ENCODE measurements around the gene ATP6V0A1. TPM values are rescaled to one million over a fixed set of nuclear protein-coding genes. Genes with fewer than 3 reads are reported as not detected.
"Not testable (repeated sequence)": the region's sequence is repeated elsewhere in the genome, so short reads cannot be mapped to it uniquely, and the experiment has no call there.

ATP6V0A1 gene
- total RNA-seq, 1 donor from 2014 or later, result 69.5 TPM

DNA sequence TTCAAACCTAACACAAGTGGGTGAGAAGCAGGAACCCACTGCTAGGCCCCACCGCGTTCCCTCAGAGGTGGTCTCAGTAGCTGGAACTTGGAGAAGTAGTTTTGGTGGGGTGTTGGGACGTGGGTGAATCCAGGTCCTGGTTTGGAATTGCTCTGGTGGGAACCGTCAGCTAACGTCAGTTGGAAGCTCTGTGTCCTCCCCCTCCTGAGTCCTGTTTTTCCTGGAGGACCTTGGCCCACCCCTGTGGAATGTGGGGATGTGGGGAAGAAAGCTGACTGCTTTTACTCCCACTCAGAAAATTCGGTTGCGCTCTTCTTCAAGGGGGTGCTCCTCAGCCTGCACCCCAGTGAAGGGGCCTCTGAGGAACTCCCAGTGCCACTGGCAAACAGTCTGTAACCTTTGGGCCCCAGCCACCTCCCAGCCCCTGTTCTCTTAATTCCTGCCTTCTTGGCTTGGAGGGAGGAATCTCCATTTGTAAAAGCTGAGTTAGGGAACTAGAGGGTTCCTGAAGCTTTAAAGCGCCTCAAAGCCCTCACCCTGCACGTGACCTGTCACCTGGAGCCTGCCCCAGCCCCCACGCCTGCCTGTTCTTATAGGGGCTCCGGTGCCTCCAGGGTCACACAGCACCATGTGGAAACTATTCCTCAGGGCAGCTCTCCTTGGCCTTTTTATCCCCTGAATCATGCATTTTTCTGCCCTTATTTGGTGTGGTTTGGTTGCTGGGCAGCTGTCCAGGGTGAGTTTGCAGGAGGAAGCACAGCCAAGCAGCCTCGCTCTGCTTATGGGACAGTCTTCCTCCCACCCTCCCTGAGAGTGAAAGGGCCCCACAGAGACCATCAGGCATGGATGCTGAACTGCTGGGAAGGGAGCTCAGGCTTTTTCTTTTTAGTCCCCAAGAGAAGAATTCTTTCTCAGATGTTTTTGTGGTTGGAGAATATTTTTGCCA is 61.1 kb downstream of the ATP6V0A1 start:
- DNase-seq, result peak; percentile 95

DNA sequence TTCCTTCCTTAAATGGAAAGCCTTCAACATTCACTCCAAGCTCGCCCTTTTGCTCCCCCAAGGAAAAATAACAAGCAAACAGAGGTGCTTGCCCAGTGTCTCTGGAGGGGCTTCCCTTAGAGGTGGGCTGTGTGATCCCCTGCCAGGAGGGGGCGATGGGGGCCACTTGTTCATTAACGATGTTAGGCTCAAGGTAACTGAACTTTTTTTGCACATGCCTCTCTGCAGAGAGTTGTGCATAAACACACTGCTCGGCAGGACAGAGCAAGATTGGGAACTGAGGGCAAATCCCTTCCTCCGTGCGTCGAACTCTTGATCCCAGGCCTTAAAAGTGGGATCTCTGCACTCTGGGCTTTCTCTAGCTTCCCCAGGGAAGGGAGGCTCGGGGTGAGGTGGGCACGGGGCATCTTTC is 61.9 kb downstream of the ATP6V0A1 start:
- DNase-seq, result no peak

DNA sequence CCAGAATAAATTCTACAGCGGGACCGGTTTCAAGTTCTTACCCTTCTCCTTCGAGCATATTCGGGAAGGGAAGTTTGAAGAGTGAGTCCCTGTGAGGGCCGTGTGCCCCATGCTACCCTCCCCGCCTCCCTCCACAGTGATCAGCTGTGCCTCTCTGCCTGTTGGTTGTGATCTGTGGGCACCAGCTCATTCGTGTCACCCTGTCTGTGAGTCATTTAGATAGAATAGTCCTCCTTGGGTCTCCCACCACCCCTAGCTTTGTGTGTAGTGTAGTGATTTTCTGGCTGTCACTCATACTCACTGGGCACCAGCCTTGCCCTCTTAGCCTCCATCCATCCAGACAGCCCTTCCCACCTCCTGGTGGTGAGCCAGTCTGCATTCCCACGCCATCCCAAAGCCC is 62.4 kb downstream of the ATP6V0A1 start:
- DNase-seq, result no peak

DNA sequence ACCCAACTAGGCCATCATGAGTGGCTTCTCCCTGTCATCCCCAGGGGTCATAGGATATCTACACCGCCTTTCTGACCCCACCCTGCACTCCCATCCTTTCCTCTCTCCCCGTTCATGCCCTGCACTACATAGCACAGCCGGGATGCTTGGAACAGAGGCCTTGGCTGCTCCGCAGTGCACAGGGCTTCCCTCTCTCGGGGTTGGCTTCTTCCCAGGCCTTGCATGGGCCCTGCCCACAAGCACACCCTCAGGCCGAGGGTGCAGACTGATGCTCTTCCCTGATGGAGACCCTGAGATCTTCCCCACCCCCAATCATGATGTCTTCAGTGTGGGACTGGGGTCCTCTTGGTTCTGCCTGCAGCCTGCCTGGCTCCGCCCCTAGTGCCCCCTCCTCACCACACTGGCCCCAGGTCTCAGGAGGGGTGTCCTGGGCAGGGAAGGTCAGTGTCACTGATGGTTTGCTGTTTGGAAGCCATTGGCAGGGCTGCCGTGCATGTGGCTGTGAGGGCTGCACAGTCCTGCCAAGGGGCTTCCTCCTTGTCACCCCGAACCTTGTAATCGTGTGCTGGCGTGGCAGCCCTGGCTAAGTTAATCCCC is 63.1 kb downstream of the ATP6V0A1 start:
- DNase-seq, result peak; percentile 18

DNA sequence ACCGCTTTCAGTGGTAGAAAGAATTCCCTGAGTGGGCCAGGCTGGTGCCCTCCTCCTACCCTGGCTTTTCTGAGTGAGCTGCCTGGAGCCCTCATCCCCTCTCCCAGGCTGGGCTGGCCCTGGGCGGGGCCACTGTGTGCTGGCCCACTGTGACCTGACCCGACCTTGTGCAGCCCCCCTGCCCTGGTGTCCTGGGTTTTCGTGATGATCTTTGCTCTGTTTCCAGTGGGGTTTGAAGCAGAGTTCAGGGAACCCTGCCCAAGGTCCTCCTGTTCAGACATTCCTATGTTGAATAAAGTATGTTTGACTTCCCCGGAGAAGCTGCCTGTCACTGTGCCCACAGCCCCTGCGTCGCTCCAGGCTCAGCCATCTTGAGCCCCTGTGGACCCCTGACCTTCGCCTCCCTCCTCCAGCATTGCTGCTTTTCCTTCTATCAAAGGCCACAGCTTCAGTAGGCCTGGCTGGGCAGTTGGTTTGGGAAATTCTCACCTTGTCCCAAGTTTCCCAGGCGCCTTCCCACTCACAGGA is 63.6 kb downstream of the ATP6V0A1 start:
- no peak for DNase-seq

DNA sequence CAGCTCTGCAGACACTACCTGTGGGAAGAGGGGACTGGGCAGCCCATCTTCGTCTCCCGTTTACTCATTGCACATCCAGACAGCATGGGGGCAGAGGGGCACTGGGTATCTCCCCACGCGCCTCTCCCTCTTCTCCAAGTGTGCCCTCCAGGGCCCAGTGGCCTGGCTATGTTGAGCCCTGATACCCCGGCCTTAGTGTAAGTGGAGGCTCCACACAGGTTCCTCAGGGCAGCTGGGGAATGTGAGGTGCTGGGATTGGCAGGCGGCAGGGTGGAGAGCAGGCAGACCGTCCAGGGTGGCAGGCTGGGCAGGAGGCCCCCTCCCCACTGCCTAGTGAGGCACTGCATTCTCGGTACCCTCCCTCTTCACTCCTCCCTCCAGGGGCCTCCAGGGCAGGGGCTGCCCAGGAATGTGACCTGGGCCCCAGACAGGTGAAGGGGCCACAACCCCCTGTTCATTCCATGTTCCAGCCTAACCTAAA is 64.2 kb downstream of the ATP6V0A1 start:
- DNase-seq, result no peak

DNA sequence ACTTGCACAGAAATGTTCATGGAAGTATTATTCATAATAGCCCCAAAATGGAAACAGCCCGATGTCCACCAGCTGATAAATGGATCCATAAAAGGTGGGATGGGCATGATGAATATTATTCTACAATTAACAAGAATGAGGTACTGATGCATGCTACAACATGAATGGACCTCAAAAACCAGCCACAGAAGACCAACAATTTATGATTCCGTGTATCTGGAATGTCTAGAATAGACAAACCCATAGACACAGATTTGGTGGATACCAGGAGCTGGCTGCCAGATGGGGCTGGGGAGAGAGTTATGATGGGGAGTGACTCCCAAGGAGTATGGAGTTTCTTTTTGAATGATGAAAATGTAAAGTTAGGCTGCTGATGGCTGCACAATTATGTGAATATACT is 66.5 kb downstream of the ATP6V0A1 start:
- no peak for DNase-seq

DNA sequence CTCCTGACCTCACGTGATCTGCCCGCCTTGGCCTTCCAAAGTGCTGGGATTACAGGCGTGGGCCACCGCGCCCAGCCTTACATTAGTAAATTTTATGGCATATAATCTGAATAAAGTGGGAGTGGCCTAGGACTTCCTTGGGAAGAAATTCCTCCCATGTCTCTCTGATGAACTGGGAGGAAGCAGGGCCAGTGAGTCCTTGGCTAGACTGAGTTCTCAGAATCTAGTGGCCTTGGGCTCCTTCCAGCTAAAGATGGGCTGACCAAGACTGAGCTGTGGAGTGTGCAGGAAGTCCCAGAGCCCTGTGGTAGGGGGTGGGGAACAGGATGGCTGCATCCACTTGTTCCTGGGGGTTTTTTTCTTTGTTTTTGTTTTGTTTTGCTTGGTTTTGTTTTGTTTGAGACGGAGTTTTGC is 67.4 kb downstream of the ATP6V0A1 start:
- no peak for DNase-seq

DNA sequence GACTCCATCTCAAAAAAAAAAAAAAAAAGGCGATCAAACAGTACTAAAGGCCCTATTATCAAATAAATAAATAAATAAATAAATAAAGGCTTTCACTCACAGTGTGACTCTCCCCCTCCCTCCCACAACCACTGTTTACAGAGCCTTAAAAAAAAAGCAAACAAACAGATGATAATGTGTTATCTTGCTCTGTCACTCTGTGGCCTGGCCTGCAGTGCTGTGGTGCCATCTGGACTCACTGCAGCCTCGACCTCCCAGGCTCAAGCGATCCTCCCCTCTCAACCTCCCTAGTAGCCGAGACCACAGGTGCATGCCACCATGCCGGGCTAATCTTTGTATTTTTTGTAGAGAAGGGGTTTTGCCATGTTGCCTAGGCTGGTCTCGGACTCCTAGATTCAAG is 69.3 kb downstream of the ATP6V0A1 start:
- DNase-seq, result no peak

DNA sequence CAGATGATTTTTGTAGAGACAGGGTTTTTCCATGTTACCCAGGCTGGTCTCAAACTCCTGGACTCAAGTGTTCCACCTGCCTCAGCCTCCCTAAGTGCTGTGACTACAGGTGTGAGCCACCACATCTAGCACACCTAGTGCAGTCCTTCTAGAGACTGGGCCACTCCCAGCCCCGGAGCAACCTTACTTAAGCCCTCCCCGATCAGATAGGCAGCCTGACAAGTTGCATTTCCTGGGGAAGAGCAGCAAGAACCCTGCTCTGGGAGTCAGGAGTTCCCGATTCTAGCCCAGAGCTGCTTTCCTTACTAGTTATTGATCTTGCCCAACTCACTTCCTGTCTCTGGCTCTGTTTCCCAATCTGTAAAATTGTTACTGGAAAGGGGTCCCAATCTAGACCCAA is 70.4 kb downstream of the ATP6V0A1 start:
- no peak for DNase-seq

DNA sequence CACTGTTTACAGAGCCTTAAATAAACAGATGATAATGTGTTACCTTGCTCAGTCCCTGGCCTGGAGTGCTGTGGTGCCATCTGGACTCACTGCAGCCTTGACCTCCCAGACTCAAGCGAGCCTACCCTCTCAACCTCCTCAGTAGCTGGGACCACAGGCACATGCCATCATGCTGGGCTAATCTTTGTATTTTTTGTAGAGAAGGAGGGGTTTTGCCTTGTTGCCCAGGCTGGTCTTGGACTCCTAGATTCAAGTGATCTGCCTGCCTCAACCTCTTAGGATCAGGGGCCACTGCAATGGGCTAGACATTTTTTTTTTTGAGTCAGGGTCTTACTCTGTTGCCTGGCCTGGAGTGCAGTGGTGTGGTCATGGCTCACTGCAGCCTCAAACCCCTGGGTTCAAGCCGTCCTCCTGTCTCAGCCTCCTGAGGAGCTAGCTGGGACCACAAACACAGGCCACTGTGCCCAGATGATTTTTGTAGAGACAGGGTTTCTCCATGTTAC is 72.3 kb downstream of the ATP6V0A1 start:
- DNase-seq, result no peak

DNA sequence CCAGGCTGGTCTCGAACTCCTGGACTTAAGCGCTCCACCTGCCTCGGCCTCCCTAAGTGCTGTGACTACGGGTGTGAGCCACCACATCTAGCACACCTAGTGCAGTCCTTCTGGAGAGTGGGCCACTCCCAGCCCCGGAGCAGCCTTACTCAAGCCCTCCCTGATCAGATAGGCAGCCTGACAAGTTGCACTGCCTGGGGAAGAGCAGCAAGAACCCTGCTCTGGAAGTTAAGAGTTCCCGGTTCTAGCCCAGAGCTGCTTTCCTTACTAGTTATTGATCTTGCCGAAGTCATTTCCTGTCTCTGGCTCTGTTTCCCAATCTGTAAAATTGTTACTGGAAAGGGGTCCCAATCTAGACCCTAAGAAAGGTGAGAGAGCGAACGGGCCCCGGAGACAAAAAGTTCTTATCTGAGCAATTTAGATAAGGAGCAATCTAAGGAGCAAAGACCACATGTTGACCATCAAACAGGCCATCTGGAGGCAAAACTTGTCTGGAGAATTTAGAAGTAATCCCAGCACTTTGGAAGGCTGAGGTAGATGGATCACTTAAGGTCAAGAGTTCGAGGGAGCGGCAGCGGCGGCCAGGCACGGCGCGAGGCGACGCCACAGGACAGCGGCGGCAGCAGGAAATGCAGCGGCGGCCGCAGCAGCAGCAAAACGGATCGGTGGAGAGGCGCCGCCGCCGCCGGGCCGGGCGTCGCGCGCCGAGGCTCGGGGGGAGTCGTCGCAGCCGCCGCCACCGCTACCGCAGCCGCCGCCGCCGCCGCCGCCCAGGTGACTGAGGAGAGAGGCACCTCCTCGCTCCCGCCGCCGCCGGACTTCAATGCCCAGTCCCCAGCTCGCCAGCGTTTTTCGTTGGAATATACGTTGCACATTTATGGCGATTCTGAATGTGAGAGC is 73.0 kb downstream of the ATP6V0A1 start:
- peak; percentile 71 for DNase-seq

DNA sequence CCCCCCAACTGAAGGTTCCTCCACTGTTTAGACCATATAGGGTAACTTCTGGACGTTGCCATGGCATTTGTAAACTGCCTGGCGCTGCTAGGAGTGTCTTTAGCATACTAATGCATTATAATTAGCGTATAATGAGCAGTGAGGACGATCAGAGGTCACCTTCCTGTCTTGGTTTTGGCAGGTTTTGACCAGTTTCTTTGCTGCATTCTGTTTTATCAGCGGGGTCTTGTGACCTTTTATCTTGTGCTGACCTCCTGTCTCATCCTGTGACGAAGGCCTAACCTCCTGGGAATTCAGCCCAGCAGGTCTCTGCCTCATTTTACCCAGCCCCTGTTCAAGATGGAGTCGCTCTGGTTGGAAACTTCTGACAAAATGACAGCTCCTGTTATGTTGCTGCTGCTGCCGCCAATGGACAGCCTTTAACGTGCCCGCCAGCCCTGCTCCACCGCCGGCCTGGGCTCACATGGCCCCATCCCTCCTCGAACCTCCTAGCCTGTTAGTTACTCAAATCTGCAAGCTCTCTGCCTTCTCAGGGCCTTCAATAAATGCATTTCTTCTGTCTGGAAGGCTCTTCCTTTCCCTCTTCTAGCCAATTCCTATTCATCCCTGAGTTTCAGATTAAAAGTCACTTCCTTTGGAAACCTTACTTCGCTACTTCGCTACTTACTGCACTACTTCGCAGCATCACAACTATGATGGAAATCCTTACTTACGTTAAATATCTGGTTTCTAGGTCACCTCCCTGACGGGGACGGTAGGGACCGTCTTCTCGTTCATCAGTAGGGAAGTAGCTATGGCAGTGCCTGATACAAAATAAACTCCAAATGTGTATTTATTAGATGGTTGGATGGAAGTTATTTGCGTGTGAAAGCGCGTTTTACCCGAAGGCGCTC is 76.7 kb downstream of the ATP6V0A1 start:
- peak; percentile 29 for DNase-seq

DNA sequence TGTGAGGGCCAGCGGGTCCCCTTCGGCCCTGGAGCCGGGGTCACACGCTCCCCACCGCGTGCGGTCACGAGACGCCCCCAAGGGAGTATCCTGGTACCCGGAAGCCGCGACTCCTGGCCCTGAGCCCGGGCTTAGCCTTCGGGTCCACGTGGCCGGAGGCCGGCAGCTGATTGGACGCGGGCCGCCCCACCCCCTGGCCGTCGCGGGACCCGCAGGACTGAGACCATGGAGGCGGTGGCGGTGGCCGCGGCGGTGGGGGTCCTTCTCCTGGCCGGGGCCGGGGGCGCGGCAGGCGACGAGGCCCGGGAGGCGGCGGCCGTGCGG is 77.3 kb downstream of the ATP6V0A1 start, which contains the start of gene NAGLU:
NAGLU (plus strand) TSS at position 194 of the 324 bp plus-strand sequence; CDS start at position 226, 32 bp downstream.
- peak; percentile 97 for DNase-seq

DNA sequence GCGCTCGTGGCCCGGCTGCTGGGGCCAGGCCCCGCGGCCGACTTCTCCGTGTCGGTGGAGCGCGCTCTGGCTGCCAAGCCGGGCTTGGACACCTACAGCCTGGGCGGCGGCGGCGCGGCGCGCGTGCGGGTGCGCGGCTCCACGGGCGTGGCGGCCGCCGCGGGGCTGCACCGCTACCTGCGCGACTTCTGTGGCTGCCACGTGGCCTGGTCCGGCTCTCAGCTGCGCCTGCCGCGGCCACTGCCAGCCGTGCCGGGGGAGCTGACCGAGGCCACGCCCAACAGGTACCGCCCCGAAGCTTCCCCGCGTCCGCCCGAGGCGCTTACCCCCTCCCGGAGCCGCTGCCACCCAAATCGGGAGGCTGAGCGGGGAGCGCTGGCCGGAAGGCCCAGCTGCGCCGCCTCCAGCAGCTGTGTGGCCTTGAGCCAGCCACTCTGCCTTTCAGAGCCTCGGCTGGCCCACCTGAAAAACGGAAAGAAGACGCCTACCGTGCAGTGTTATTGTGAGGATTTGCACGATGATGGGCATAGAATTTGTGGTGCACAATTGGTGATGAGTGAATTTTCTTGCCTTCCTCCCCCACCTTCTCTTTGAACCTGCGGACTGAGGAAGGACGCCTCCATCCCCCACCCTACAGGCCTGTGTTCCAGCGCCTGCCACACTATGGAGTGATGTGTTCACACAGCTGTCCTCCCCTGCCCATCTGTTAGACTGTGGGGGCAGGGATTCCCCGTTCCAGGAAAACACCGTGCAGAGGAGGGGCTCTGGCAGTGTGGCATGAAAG is 77.9 kb downstream of the ATP6V0A1 start:
- peak; percentile 96 for DNase-seq

DNA sequence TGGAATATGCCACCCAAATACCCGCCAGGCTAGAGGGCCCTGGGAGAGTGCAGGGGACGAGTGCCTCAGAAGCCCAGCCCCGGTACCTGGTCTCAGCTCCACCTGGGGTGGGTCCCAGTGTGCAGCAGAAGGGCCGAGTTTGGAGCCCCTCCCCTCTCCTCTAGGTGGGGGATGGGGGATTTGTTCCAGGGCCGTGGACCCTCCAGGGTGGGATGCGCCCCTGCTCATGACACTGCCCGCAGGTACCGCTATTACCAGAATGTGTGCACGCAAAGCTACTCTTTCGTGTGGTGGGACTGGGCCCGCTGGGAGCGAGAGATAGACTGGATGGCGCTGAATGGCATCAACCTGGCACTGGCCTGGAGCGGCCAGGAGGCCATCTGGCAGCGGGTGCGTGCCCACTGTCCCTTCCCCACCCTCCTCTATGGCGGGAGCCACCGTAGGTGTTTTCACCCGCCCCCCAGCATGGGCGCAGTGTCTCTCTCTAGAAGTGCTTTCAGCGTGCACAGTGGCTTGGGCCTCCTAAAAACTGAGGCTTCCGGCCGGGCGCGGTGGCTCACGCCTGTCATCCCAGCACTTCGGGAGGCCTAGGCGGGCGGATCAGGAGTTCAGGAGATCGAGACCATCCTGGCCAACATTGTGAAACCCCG is 78.6 kb downstream of the ATP6V0A1 start:
- DNase-seq, result no peak

DNA sequence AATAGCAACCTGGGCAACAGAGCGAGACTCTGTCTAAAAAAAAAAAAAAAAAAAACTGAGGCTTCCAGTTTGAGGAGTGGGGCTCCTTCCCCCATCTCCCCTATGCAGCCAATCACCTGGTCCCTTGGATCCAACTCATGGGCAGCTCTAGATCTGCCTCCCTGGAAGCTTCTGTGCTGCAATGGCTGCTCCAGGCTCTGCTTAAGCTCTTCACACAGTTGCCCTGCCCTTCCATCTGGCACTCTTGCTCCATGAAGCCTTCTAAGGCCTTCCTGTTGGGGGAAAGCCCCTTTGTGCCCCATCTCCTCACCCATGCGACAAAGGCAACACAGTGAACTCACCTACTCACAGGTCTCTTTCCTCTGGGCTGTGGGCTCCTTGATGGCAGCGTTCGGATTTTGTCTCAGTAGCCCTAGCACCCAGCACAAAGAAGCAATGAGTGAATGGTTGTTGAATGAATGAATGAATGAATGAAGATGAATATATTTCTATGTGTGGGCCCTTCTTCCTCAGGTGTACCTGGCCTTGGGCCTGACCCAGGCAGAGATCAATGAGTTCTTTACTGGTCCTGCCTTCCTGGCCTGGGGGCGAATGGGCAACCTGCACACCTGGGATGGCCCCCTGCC is 79.3 kb downstream of the ATP6V0A1 start:
- DNase-seq, result no peak

DNA sequence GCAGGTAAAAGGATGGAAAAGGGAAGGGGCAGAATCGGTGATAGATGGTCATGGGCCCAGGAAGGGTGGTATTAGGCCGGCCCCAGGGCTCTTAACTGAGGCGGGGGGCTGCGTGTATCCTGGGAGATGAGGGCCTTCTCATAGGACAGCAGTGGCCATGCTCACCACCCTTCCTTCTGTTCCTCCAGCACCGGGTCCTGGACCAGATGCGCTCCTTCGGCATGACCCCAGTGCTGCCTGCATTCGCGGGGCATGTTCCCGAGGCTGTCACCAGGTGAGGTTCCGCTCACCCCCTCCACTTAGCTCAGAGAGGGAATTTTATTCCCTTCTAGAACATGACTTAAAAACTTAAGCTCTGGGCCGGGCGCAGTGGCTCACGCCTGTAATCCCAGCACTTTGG is 79.8 kb downstream of the ATP6V0A1 start:
- DNase-seq, result no peak

DNA sequence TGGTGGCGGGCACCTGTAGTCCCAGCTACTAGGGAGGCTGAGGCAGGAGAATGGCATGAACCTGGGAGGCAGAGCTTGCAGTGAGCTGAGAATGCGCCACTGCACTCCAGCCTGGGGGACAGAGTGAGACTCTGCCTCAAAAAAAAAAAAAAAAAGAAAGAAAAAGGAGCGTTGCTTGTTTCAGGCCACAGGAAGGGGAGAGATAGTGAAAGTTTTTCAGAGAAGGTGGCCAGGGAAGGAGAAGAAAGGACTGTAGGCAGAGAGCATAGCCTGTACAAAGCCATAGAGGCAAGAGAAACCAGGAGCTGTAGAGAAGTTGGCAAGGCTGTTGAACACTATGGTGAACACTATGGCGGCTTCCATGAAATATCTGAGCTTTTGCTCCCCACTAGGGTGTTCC is 81.9 kb downstream of the ATP6V0A1 start:
- DNase-seq, result not testable (repeated sequence)
